H1 (cell line): ENCODE data around the gene DNA2. TPM values are rescaled to one million over a fixed set of nuclear protein-coding genes. Genes with fewer than 3 reads are reported as not detected.

Experiments used
- CTCF ChIA-PET: fragments of 300-600 bp; sonication (Branson Sonifier 250); formaldehyde crosslinking; loops from one replicate; lab custom pipeline; 2021; ENCODE audit not compliant: partially characterized antibody; lab: Charles Lee
- POLR2A ChIA-PET: fragments of 300-600 bp; sonication (Branson Sonifier 250); formaldehyde crosslinking; loops from one replicate; lab custom pipeline; 2021; ENCODE audit warnings: inconsistent platforms; ENCODE audit not compliant: partially characterized antibody; lab: Charles Lee
- DNase-seq, 2 experiments: peaks; one replicate each; pipeline versions ENCODE4 v3.0.0 to v3.0.0-alpha.2; 2010 to 2022; ENCODE audit warnings: low spot score in 2 of 2, low read depth in 1 of 2, mixed read lengths in 1 of 2
- FAIRE-seq: peaks from 2 replicates; lab custom pipeline; 2011; peaks lifted over from hg19 to GRCh38; lab: Jason Lieb, UNC
- H2AFZ ChIP-seq: 2 replicates; pipeline ENCODE4 v1.8.1; 2012; ENCODE audit warnings: low read length, inconsistent platforms
- H2AK5ac ChIP-seq: 2 replicates; pipeline ENCODE4 v1.6.1; 2013; ENCODE audit warnings: low read depth, low read length
- H2BK120ac ChIP-seq: replicated peaks from 2 replicates; pipeline ENCODE3; 2013; ENCODE audit warnings: low read depth, low read length, inconsistent platforms
- H2BK12ac ChIP-seq: 2 replicates; pipeline ENCODE4 v1.6.1; 2013; ENCODE audit warnings: low read depth, low read length
- H2BK15ac ChIP-seq: 2 replicates; pipeline ENCODE4 v1.6.1; 2013; ENCODE audit warnings: low read length
- H2BK20ac ChIP-seq: 2 replicates; pipeline ENCODE4 v1.6.1; 2013; ENCODE audit warnings: low read length
- H2BK5ac ChIP-seq: 2 replicates; pipeline ENCODE4 v1.6.1; 2013; ENCODE audit warnings: low read depth, low read length
- H3K14ac ChIP-seq: 2 replicates; pipeline ENCODE4 v1.6.1; 2013; ENCODE audit warnings: inconsistent platforms; ENCODE audit not compliant: insufficient read length
- H3K18ac ChIP-seq: 2 replicates; pipeline ENCODE4 v1.6.1; 2013; ENCODE audit warnings: low read length; ENCODE audit errors: extremely low read depth
- H3K23ac ChIP-seq: 2 replicates; pipeline ENCODE4 v1.6.1; 2013; ENCODE audit warnings: inconsistent platforms; ENCODE audit not compliant: insufficient read length
- H3K23me2 ChIP-seq: 2 replicates; pipeline ENCODE4 v1.6.1; 2013; ENCODE audit warnings: low read depth, low read length
- H3K27ac ChIP-seq: 2 replicates; pipeline ENCODE4 v1.6.1; 2011; ENCODE audit warnings: low read depth, low read length, inconsistent platforms
- H3K27me3 ChIP-seq, 4 experiments: replicated peaks in 1 of 4; 1 replicate in 1 of 4; 2 replicates in 3 of 4; pipeline versions ENCODE4 v1.6.1 to v1.8.1; 2011 to 2013; ENCODE audit warnings: low read length in 3 of 4, mild to moderate bottlenecking in 3 of 4, inconsistent platforms in 2 of 4, mixed read lengths in 2 of 4, moderate library complexity in 1 of 4; ENCODE audit not compliant: control insufficient read depth in 3 of 4, insufficient read depth in 3 of 4; ENCODE audit errors: extremely low read depth in 1 of 4
- H3K36me3 ChIP-seq, 4 experiments: 2 replicates each; pipeline versions ENCODE4 v1.6.1 to v1.8.1; 2011 to 2013; ENCODE audit warnings: mild to moderate bottlenecking in 4 of 4, low read length in 3 of 4, moderate library complexity in 2 of 4, control low read depth in 1 of 4, inconsistent platforms in 1 of 4; ENCODE audit not compliant: insufficient read depth in 4 of 4, control insufficient read depth in 2 of 4
- H3K4ac ChIP-seq: replicated peaks from 2 replicates; pipeline ENCODE3; 2013; ENCODE audit warnings: low read length, low read depth, mixed read lengths, inconsistent platforms; ENCODE audit not compliant: insufficient read length
- H3K4me1 ChIP-seq, 4 experiments: replicated peaks in 1 of 4; 1 replicate in 1 of 4; 2 replicates in 3 of 4; pipeline versions ENCODE4 v1.6.1 to v1.8.1; 2011 to 2013; ENCODE audit warnings: low read length in 3 of 4, inconsistent platforms in 2 of 4, mixed read lengths in 1 of 4; ENCODE audit not compliant: insufficient read depth in 4 of 4, control insufficient read depth in 3 of 4
- H3K4me2 ChIP-seq, 2 experiments: 2 replicates each; pipeline versions ENCODE4 v1.6.1 to v1.8.1; 2011 to 2013; ENCODE audit warnings: low read depth in 2 of 2, low read length in 2 of 2, control low read depth in 1 of 2, inconsistent platforms in 1 of 2, mild to moderate bottlenecking in 1 of 2; ENCODE audit not compliant: insufficient read depth in 1 of 2
- H3K4me3 ChIP-seq, 4 experiments: fragments of 200-600, 300-600 bp in 1 of 4; sonication (generic), shearing (Covaris generic), sonication (Bioruptor Twin) in 1 of 4; 2 replicates each; pipeline versions ENCODE4 v1.5.1 to v1.8.1; 2011 to 2016; ENCODE audit warnings: low read length in 4 of 4, low read depth in 3 of 4, control low read depth in 2 of 4, inconsistent platforms in 2 of 4, mild to moderate bottlenecking in 2 of 4, mixed read lengths in 1 of 4, moderate library complexity in 1 of 4; ENCODE audit not compliant: insufficient read depth in 2 of 4; ENCODE audit errors: extremely low read depth in 1 of 4
- H3K56ac ChIP-seq: replicated peaks from 2 replicates; pipeline ENCODE3; 2013; ENCODE audit warnings: low read depth, mild to moderate bottlenecking, mixed read lengths, low read length, inconsistent platforms; ENCODE audit not compliant: insufficient read length
- H3K79me1 ChIP-seq: 2 replicates; pipeline ENCODE4 v1.6.1; 2013; ENCODE audit warnings: low read depth, low read length, control low read depth
- H3K79me2 ChIP-seq, 2 experiments: 2 replicates each; pipeline versions ENCODE4 v1.6.1 to v1.8.1; 2012 to 2013; ENCODE audit warnings: low read length in 2 of 2, mild to moderate bottlenecking in 2 of 2, inconsistent platforms in 1 of 2; ENCODE audit not compliant: insufficient read depth in 2 of 2, control insufficient read depth in 1 of 2
- H3K9ac ChIP-seq, 4 experiments: replicated peaks in 1 of 4; 1 replicate in 1 of 4; 2 replicates in 3 of 4; pipeline versions ENCODE4 v1.6.1 to v1.8.1; 2011 to 2013; ENCODE audit warnings: low read depth in 3 of 4, low read length in 3 of 4, control low read depth in 2 of 4, mild to moderate bottlenecking in 2 of 4, moderate library complexity in 2 of 4, inconsistent platforms in 1 of 4; ENCODE audit errors: extremely low read depth in 1 of 4
- H3K9me3 ChIP-seq, 2 experiments: 2 replicates each; pipeline versions ENCODE4 v1.6.1 to v1.8.1; 2012 to 2013; ENCODE audit warnings: mild to moderate bottlenecking in 2 of 2, moderate library complexity in 2 of 2, control low read depth in 1 of 2, inconsistent platforms in 1 of 2, low read depth in 1 of 2, low read length in 1 of 2, mixed read lengths in 1 of 2; ENCODE audit not compliant: insufficient read depth in 2 of 2
- H4K20me1 ChIP-seq, 2 experiments: replicated peaks in 1 of 2; 2 replicates each; pipeline versions ENCODE3 to v1.8.1; 2011 to 2013; ENCODE audit warnings: inconsistent platforms in 2 of 2, low read length in 2 of 2, mild to moderate bottlenecking in 1 of 2; ENCODE audit not compliant: insufficient read depth in 2 of 2, control insufficient read depth in 1 of 2
- H4K5ac ChIP-seq: 2 replicates; pipeline ENCODE4 v1.6.1; 2013; ENCODE audit warnings: low read length, low read depth, mixed read lengths, inconsistent platforms; ENCODE audit not compliant: insufficient read length
- H4K8ac ChIP-seq: 2 replicates; pipeline ENCODE4 v1.8.0; 2013; ENCODE audit warnings: mild to moderate bottlenecking, moderate library complexity, low read length, inconsistent platforms; ENCODE audit not compliant: insufficient read depth; ENCODE audit errors: extremely low read depth
- H4K91ac ChIP-seq: replicated peaks from 2 replicates; pipeline ENCODE3; 2013; ENCODE audit warnings: low read length, mixed read lengths, inconsistent platforms; ENCODE audit not compliant: insufficient read length
- ATF3 ChIP-seq: IDR thresholded peaks from 2 replicates; pipeline ENCODE4 v1.6.1; 2011; ENCODE audit warnings: low read depth, mild to moderate bottlenecking, low read length; ENCODE audit not compliant: insufficient read depth
- CBX5 ChIP-seq: fragments of 300-800, 300-1000 bp; sonication (generic); IDR thresholded peaks from 2 replicates; pipeline ENCODE4 v1.7.1; 2016; ENCODE audit warnings: antibody characterized with exemption, low read length, low read depth
- CEBPB ChIP-seq: IDR thresholded peaks from 2 replicates; pipeline ENCODE4 v1.6.1; 2012; ENCODE audit warnings: low read depth, low read length
- EZH2 ChIP-seq: fragments of 200-600 bp; sonication (generic); IDR thresholded peaks from 2 replicates; pipeline ENCODE4 v1.7.1; 2012; ENCODE audit warnings: low read depth, mild to moderate bottlenecking, moderate library complexity, low read length, inconsistent platforms; ENCODE audit not compliant: severe bottlenecking
- JUND ChIP-seq: IDR thresholded peaks from 2 replicates; pipeline ENCODE4 v1.6.1; 2011; ENCODE audit warnings: mild to moderate bottlenecking, improper control_type of control experiment, low read length
- RFX5 ChIP-seq: IDR thresholded peaks from 2 replicates; pipeline ENCODE4 v1.6.1; 2011; ENCODE audit warnings: low read depth, low read length, improper control_type of control experiment, borderline replicate concordance
- RXRA ChIP-seq: IDR thresholded peaks from 2 replicates; pipeline ENCODE4 v1.6.1; 2011; ENCODE audit warnings: low read depth, mild to moderate bottlenecking, low read length, moderate library complexity; ENCODE audit not compliant: insufficient read depth
- SAP30 ChIP-seq: fragments of 300-600 bp; sonication (generic); IDR thresholded peaks from 2 replicates; pipeline ENCODE4 v1.7.1; 2012; ENCODE audit warnings: low read length, moderate library complexity, mild to moderate bottlenecking, inconsistent platforms; ENCODE audit not compliant: insufficient read depth, insufficient replicate concordance
- SIN3A ChIP-seq, 2 experiments: IDR thresholded peaks in 1 of 2; conservative IDR thresholded peaks in 1 of 2; 2 replicates each; pipeline ENCODE4 v1.6.1; 2011 to 2012; ENCODE audit warnings: low read length in 2 of 2, improper control_type of control experiment in 1 of 2, low read depth in 1 of 2, mild to moderate bottlenecking in 1 of 2
- SP1 ChIP-seq: IDR thresholded peaks from 2 replicates; pipeline ENCODE4 v1.6.1; 2011; ENCODE audit warnings: low read depth, low read length
- TAF1 ChIP-seq: IDR thresholded peaks from 2 replicates; pipeline ENCODE4 v1.6.1; 2011; ENCODE audit warnings: mild to moderate bottlenecking, low read depth, low read length
- TAF7 ChIP-seq: optimal IDR thresholded peaks from 2 replicates; pipeline ENCODE3; 2011; ENCODE audit warnings: low read depth, mild to moderate bottlenecking, inconsistent platforms, low read length, moderate library complexity, borderline replicate concordance
- TCF12 ChIP-seq: IDR thresholded peaks from 2 replicates; pipeline ENCODE4 v1.6.1; 2011; ENCODE audit warnings: low read depth, mild to moderate bottlenecking, low read length
- ZNF274 ChIP-seq: IDR thresholded peaks from 2 replicates; pipeline ENCODE4 v1.7.0; 2012; ENCODE audit warnings: low read length, borderline replicate concordance; ENCODE audit errors: extremely low read depth
- WGBS, 2 experiments: shearing (Covaris generic) in 1 of 2; methylation state at CpG; one replicate each; pipeline versions ENCODE4 v1.1.6 to v1.1.7; 2013 to 2015; ENCODE audit warnings: low lambda C conversion rate in 2 of 2, mixed read lengths in 2 of 2, inconsistent platforms in 1 of 2, low coverage in 1 of 2, missing lambda C conversion rate in 1 of 2; ENCODE audit not compliant: insufficient replicate concordance in 2 of 2, insufficient coverage in 1 of 2, insufficient read length in 1 of 2; ENCODE audit errors: extremely low coverage in 1 of 2, missing lambda C conversion rate in 1 of 2; 5-methylcytosine and 5-hydroxymethylcytosine counted together
- polyA plus RNA-seq, 7 experiments: library from polyadenylated mRNA; depleted of rRNA in 3 of 7; stranded (reverse) in 5 of 7; unstranded in 2 of 7; fragments of >200 nt in 5 of 7; fragments of 200-250 nt in 2 of 7; gene quantifications; 1 replicate in 5 of 7; 2 replicates in 1 of 7; 4 replicates in 1 of 7; pipeline versions ENCODE4 v1.2.1 to v1.2.3, GENCODE V29; 2011 to 2013; ENCODE audit warnings: missing spikeins in 2 of 7, mixed read lengths in 2 of 7
- total RNA-seq: library from RNA; stranded (reverse); fragmentation: NEBNext Ultra II Directional; extraction: Animal tissue kit (Norgen Biotek cat#: 25700); gene quantifications from 2 replicates; pipeline ENCODE4 v1.2.1, GENCODE V29; 2021

Gene DNA2
- total and polyA plus RNA-seq, 2 of the 8 experiments (the other 6 are each of a cell fraction or from before 2014, with no cell fraction given) = 16.0 to 57.9 TPM

GRCh38 chr10:68499544-68499943 lies 27.8 kb upstream of the DNA2 start:
- Histone ChIP-seq H2BK15ac (no peak overlapping the region), H2BK5ac (no peak overlapping the region), H3K18ac (no peak overlapping the region), H2BK20ac (no peak overlapping the region), H3K23me2 (no peaks in the 10 kb centered on the region), H3K27me3 (no peaks in the 10 kb centered on the region), H4K8ac (no peak overlapping the region), H3K14ac (no peak overlapping the region), H3K27ac (no peak overlapping the region), H3K23ac (no peak overlapping the region), H2BK120ac (no peak overlapping the region), H2BK12ac (no peak overlapping the region), H3K36me3 (no peaks in the 10 kb centered on the region; a peak in 2 of 8 replicates), H3K56ac (no peak overlapping the region), H3K79me2 (no peaks in the 10 kb centered on the region), H3K9me3 (no peaks in the 10 kb centered on the region), H3K4ac (no peak overlapping the region), H3K79me1 (no peaks in the 10 kb centered on the region), H4K5ac (no peak overlapping the region), H3K4me2 (no peak overlapping the region), H3K9ac (no peak overlapping the region), H3K4me3 (no peak overlapping the region), H2AFZ (no peak overlapping the region), H4K20me1 (no peaks in the 10 kb centered on the region), H3K4me1 (peaks cover 0 to 9% (median 3%) of the 10 kb centered on the region in 4 experiments; a peak in 4 of 7 replicates), H4K91ac (no peak overlapping the region), H2AK5ac (no peak overlapping the region)
- DNase-seq (no peak), FAIRE-seq (no peak)
- POLR2A ChIA-PET = interaction anchor here (0.8 to 2.7 kb wide), 3 partner anchors 19 to 62 kb away, joined by 3 to 7 read pairs (median 3); partner anchors contain the start of gene DNA2
- WGBS, 2 experiments = 95% methylated on average over 6 of the region's 6 CpGs; no CpG with 5 or more reads in 1 of the 2 experiments
- CTCF ChIA-PET = no interaction called here
- TF ChIP-seq CBX5 = no peak
- no peak for TF ChIP-seq JUND
- no peak for TF ChIP-seq TAF7
- TF ChIP-seq CEBPB = no peak
- TF ChIP-seq TAF1 = no peak
- no peak for TF ChIP-seq SP1
- no peak for TF ChIP-seq TCF12
- TF ChIP-seq SAP30 = no peak
- no peak for TF ChIP-seq EZH2
- TF ChIP-seq RXRA = no peak
- no peak for TF ChIP-seq RFX5
- TF ChIP-seq ATF3 = no peak
- no peak for TF ChIP-seq ZNF274
- TF ChIP-seq SIN3A (conservative IDR thresholded peaks at IDR 0.05 in 1 of 2, IDR thresholded peaks at IDR 0.05 in 1 of 2; ENCODE audit: low read depth in 1 of 2, low read length in 2 of 2) = no peak
